22Rv1 (cell line): ENCODE data around the gene TCF4.

ENCODE experiments used
- CTCF ChIP-seq: fragments of 450-650 bp; IDR thresholded peaks from 2 replicates; pipeline ENCODE4 v1.5.1; 2017; ENCODE audit warnings: mild to moderate bottlenecking
- ZFX ChIP-seq: fragments of 450-650 bp; IDR thresholded peaks from 2 replicates; pipeline ENCODE4 v1.6.1; 2017; ENCODE audit warnings: antibody characterized with exemption, borderline replicate concordance

GRCh38 chr18:55289048-55289447 is 298.9 kb downstream of the TCF4 start:
- TF ChIP-seq CTCF (no peak), ZFX (no peak)
